Activated CD4-positive, alpha-beta T cell treated with anti-CD3 and anti-CD28 coated beads, Interleukin-2, amount 10 ng/mL, durations not matched to agents 24 days and 14 days (primary cell): ENCODE measurements around the gene RRBP1. TPM values are rescaled to one million over a fixed set of nuclear protein-coding genes. Genes with fewer than 3 reads are reported as not detected.

Experiments
- DNase-seq: peaks from one replicate; pipeline ENCODE4 v3.0.0; 2022
- H3K27ac Mint-ChIP-seq: one replicate; pipeline ENCODE4 v1.8.0; 2022; ENCODE audit warnings: mild to moderate bottlenecking, mixed read lengths
- H3K27me3 Mint-ChIP-seq: one replicate; pipeline ENCODE4 v1.8.0; 2022; ENCODE audit warnings: mixed read lengths
- H3K36me3 Mint-ChIP-seq: one replicate; pipeline ENCODE4 v1.8.0; 2022; ENCODE audit warnings: low read depth, mild to moderate bottlenecking, mixed read lengths
- H3K4me1 Mint-ChIP-seq: one replicate; pipeline ENCODE4 v1.8.0; 2021; ENCODE audit warnings: mixed read lengths
- H3K4me3 Mint-ChIP-seq: one replicate; pipeline ENCODE4 v1.8.0; 2022; ENCODE audit warnings: mild to moderate bottlenecking, moderate library complexity, mixed read lengths
- H3K9me3 Mint-ChIP-seq: one replicate; pipeline ENCODE4 v1.8.0; 2021; ENCODE audit warnings: mixed read lengths
- intact Hi-C: fragments of 100-400 bp; cut with micrococcal nuclease; formaldehyde crosslinking; loops from one replicate; pipeline ENCODE4 v1.15.1; 2023
- total RNA-seq: library from RNA; stranded (reverse); gene quantifications from 2 replicates; pipeline ENCODE4 v1.2.3, GENCODE V29; 2022

Gene RRBP1
- total RNA-seq, 1 donor from 2014 or later, result 49.9 TPM

GRCh38 chr20:17671011-17671410 lies 11.0 kb downstream of the RRBP1 start:
- no peak for DNase-seq
- Mint-ChIP-seq H3K27me3 (no peaks in the 10 kb centered on the region), H3K27ac (no peak overlapping the region), H3K4me3 (no peak overlapping the region), H3K4me1 (peaks cover 36% of the 10 kb centered on the region), H3K9me3 (peaks cover 6% of the 10 kb centered on the region), H3K36me3 (peaks cover 35% of the 10 kb centered on the region)
- intact Hi-C loops, result no loop called here

- Mint-ChIP-seq H3K36me3 (peaks cover 32% of the 10 kb centered on the region), H3K9me3 (peaks cover 6% of the 10 kb centered on the region), H3K4me1 (peaks cover 44% of the 10 kb centered on the region), H3K4me3 (no peak overlapping the region), H3K27me3 (no peaks in the 10 kb centered on the region), H3K27ac (peak overlapping the region; percentile 60)
- DNase-seq, result no peak
- intact Hi-C loops, result loop anchor here (5.0 kb wide), 1 partner anchor 228 kb away; no protein-coding TSS in a partner anchor
Measured at GRCh38 chr20:17669306-17669931, 12.6 kb downstream of the RRBP1 start.

- Mint-ChIP-seq H3K27me3 (no peaks in the 10 kb centered on the region), H3K9me3 (peaks cover 6% of the 10 kb centered on the region)
- intact Hi-C loops, result loop anchor here (5.0 kb wide), 1 partner anchor 229 kb away; no protein-coding TSS in a partner anchor
Measured at GRCh38 chr20:17668432-17668831, 13.6 kb downstream of the RRBP1 start.

GRCh38 chr20:17667445-17667844 lies 14.6 kb downstream of the RRBP1 start:
- intact Hi-C loops, result loop anchor here (5.0 kb wide), 1 partner anchor 230 kb away; no protein-coding TSS in a partner anchor
- no peaks in the 10 kb centered on the region for H3K27me3 Mint-ChIP-seq
- H3K27ac Mint-ChIP-seq, result no peak overlapping the region
- peaks cover 52% of the 10 kb centered on the region for H3K4me1 Mint-ChIP-seq
- DNase-seq, result no peak
- peaks cover 6% of the 10 kb centered on the region for H3K9me3 Mint-ChIP-seq
- H3K4me3 Mint-ChIP-seq, result no peak overlapping the region
- peaks cover 29% of the 10 kb centered on the region for H3K36me3 Mint-ChIP-seq

More at GRCh38 chr20:17668432-17668831, 13.6 kb downstream of the RRBP1 start:
- Mint-ChIP-seq H3K4me3 (no peak overlapping the region), H3K27ac (no peak overlapping the region), H3K4me1 (peaks cover 48% of the 10 kb centered on the region), H3K36me3 (peaks cover 32% of the 10 kb centered on the region)
- no peak for DNase-seq

GRCh38 chr20:17666481-17666880 lies 15.6 kb downstream of the RRBP1 start:
- H3K9me3 Mint-ChIP-seq, result peaks cover 6% of the 10 kb centered on the region
- intact Hi-C loops, result loop anchor here (5.0 kb wide), 1 partner anchor 231 kb away; no protein-coding TSS in a partner anchor

GRCh38 chr20:17665756-17666155 lies 16.3 kb downstream of the RRBP1 start:
- DNase-seq, result no peak
- Mint-ChIP-seq H3K27ac (no peak overlapping the region), H3K9me3 (peaks cover 4% of the 10 kb centered on the region), H3K36me3 (peaks cover 26% of the 10 kb centered on the region), H3K4me3 (no peak overlapping the region), H3K4me1 (peaks cover 54% of the 10 kb centered on the region), H3K27me3 (no peaks in the 10 kb centered on the region)
- intact Hi-C loops, result loop anchor here (2.0 to 5.0 kb wide), 2 partner anchors 15 to 232 kb away; no protein-coding TSS in a partner anchor

More at GRCh38 chr20:17666481-17666880, 15.6 kb downstream of the RRBP1 start:
- Mint-ChIP-seq H3K4me3 (no peak overlapping the region), H3K27ac (no peak overlapping the region), H3K4me1 (peaks cover 60% of the 10 kb centered on the region), H3K36me3 (peaks cover 31% of the 10 kb centered on the region), H3K27me3 (no peaks in the 10 kb centered on the region)
- no peak for DNase-seq

GRCh38 chr20:17664025-17664633 lies 17.9 kb downstream of the RRBP1 start:
- Mint-ChIP-seq H3K4me1 (peaks cover 46% of the 10 kb centered on the region), H3K27ac (peak overlapping the region; percentile 72), H3K4me3 (peak overlapping the region; percentile 46), H3K9me3 (no peaks in the 10 kb centered on the region), H3K36me3 (peaks cover 32% of the 10 kb centered on the region), H3K27me3 (no peaks in the 10 kb centered on the region)
- intact Hi-C loops, result loop anchor here (2.0 to 5.0 kb wide), 2 partner anchors 17 to 328 kb away; no protein-coding TSS in a partner anchor
- no peak for DNase-seq

GRCh38 chr20:17663486-17663885 lies 18.6 kb downstream of the RRBP1 start:
- Mint-ChIP-seq H3K4me1 (peaks cover 46% of the 10 kb centered on the region), H3K27ac (no peak overlapping the region), H3K36me3 (peaks cover 31% of the 10 kb centered on the region), H3K9me3 (no peaks in the 10 kb centered on the region), H3K27me3 (no peaks in the 10 kb centered on the region), H3K4me3 (no peak overlapping the region)
- DNase-seq, result no peak
- intact Hi-C loops, result loop anchor here (5.0 kb wide), 1 partner anchor 329 kb away; no protein-coding TSS in a partner anchor

- Mint-ChIP-seq H3K4me3 (no peak overlapping the region), H3K9me3 (no peaks in the 10 kb centered on the region), H3K4me1 (peaks cover 45% of the 10 kb centered on the region), H3K36me3 (peaks cover 32% of the 10 kb centered on the region), H3K27ac (no peak overlapping the region), H3K27me3 (no peaks in the 10 kb centered on the region)
- DNase-seq, result no peak
- intact Hi-C loops, result loop anchor here (5.0 kb wide), 1 partner anchor 329 kb away; no protein-coding TSS in a partner anchor
Measured at GRCh38 chr20:17663040-17663399, 19.0 kb downstream of the RRBP1 start.

GRCh38 chr20:17662333-17663039 lies 19.6 kb downstream of the RRBP1 start:
- peaks cover 49% of the 10 kb centered on the region for H3K4me1 Mint-ChIP-seq
- no peaks in the 10 kb centered on the region for H3K27me3 Mint-ChIP-seq
- intact Hi-C loops, result loop anchor here (5.0 kb wide), 1 partner anchor 330 kb away; no protein-coding TSS in a partner anchor
- H3K9me3 Mint-ChIP-seq, result no peaks in the 10 kb centered on the region
- peak overlapping the region; percentile 73 for H3K27ac Mint-ChIP-seq
- DNase-seq, result no peak
- H3K4me3 Mint-ChIP-seq, result peak overlapping the region; percentile 28
- H3K36me3 Mint-ChIP-seq, result peaks cover 35% of the 10 kb centered on the region

GRCh38 chr20:17661121-17661744 lies 20.8 kb downstream of the RRBP1 start:
- H3K36me3 Mint-ChIP-seq, result peaks cover 46% of the 10 kb centered on the region
- peak overlapping the region; percentile 41 for H3K27ac Mint-ChIP-seq
- H3K4me1 Mint-ChIP-seq, result peaks cover 45% of the 10 kb centered on the region
- intact Hi-C loops, result loop anchor here (5.0 kb wide), 1 partner anchor 331 kb away; no protein-coding TSS in a partner anchor
- DNase-seq, result no peak
- H3K9me3 Mint-ChIP-seq, result no peaks in the 10 kb centered on the region
- H3K4me3 Mint-ChIP-seq, result no peak overlapping the region
- H3K27me3 Mint-ChIP-seq, result no peaks in the 10 kb centered on the region

- Mint-ChIP-seq H3K27ac (peak overlapping the region; percentile 43), H3K4me1 (peaks cover 41% of the 10 kb centered on the region)
- intact Hi-C loops, result loop anchor here (5.0 kb wide), 1 partner anchor 332 kb away; no protein-coding TSS in a partner anchor
Measured at GRCh38 chr20:17660667-17661066, 21.4 kb downstream of the RRBP1 start.

GRCh38 chr20:17659801-17660200 lies 22.2 kb downstream of the RRBP1 start:
- Mint-ChIP-seq H3K27ac (no peak overlapping the region), H3K4me1 (peaks cover 37% of the 10 kb centered on the region), H3K36me3 (peaks cover 50% of the 10 kb centered on the region), H3K9me3 (no peaks in the 10 kb centered on the region), H3K4me3 (no peak overlapping the region), H3K27me3 (no peaks in the 10 kb centered on the region)
- DNase-seq, result no peak
- intact Hi-C loops, result loop anchor here (5.0 kb wide), 1 partner anchor 332 kb away; no protein-coding TSS in a partner anchor

More at GRCh38 chr20:17660667-17661066, 21.4 kb downstream of the RRBP1 start:
- H3K36me3 Mint-ChIP-seq, result peaks cover 48% of the 10 kb centered on the region
- no peaks in the 10 kb centered on the region for H3K27me3 Mint-ChIP-seq
- DNase-seq, result no peak
- H3K4me3 Mint-ChIP-seq, result no peak overlapping the region
- no peaks in the 10 kb centered on the region for H3K9me3 Mint-ChIP-seq
